HL-60/S4 treated with phorbol 12-myristate 13-acetate at 8.2 ng/mL for 4 days and 3 days (cell line): ENCODE measurements around the gene SEC14L2.
"Not testable (repeated sequence)": the region's sequence is repeated elsewhere in the genome, so short reads cannot be mapped to it uniquely, and the experiment has no call there.

ENCODE experiments used
- in situ Hi-C: fragments of 300-500 bp; cut with MboI; formaldehyde crosslinking; loops from 2 replicates; pipeline ENCODE4 v1.15.0; 2022; ENCODE audit warnings: low sequenced_read_pairs

Gene SEC14L2

GRCh38 chr22:30447656-30448055 is 50.8 kb downstream of the SEC14L2 start:
- in situ Hi-C loops, result no loop called here

DNA sequence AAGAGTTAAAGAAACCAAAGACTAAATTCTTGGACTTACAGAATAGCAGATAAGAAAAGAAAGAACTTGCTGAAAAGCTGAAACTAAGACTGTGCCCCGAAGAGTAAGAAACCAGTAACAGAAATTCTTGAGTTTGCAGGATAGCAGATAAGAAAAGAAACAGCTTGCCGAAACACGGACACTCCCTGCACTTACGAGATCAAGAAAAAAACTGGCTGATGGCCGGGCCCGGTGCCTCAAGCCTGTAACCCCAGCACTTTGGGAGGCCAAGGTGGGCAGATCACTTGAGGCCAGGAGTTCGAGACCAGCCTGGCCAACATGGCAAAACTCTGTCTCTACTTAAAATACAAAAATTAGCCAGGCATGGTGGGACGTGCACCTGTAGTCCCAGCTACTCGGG is 54.7 kb downstream of the SEC14L2 start:
- in situ Hi-C loops, result not testable (repeated sequence)

DNA sequence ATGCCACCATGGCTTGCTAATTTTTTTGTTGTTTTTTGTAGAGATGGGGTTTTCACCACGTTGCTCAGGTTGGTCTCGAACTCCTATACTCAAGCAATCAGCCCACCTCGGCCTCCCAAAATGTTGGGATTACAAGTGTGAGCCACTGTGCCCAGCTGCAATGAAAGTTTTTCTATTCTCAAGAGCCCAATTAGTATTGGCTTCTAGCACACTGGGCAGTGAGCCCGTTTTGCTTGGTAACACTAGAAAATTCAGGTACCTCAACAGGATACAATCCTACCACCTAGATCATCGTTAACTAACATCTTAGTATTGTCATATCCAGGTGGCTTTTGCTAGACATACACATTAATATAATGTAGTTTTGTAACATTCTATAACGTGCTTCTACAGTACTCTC is 56.0 kb downstream of the SEC14L2 start:
- in situ Hi-C loops, result no loop called here

GRCh38 chr22:30453731-30454510 is 57.1 kb downstream of the SEC14L2 start:
- in situ Hi-C loops, result no loop called here

GRCh38 chr22:30455075-30455840 is 58.4 kb downstream of the SEC14L2 start:
- in situ Hi-C loops, result no loop called here

DNA sequence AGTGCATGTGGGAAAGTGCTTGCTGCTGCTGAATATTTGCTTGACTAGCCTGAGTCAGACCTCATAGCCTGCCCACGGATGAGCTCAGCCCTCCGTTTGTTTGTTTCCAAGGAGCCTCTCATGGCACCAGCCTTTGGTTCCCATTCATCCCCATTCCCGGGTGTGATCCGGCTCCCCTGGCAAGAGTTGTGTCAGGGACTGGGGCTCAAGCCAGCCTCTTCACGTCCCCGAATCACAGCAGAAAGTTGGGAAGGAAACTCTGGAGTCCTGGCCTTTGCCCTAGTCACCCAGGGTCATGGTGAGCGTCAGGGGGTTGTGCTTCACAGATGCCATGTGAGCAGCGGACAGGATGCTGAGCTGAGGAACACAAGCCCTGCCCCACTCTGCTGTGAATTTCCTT is 61.2 kb downstream of the SEC14L2 start:
- in situ Hi-C loops, result no loop called here

GRCh38 chr22:30459181-30460052 is 62.6 kb downstream of the SEC14L2 start:
- in situ Hi-C loops, result no loop called here

DNA sequence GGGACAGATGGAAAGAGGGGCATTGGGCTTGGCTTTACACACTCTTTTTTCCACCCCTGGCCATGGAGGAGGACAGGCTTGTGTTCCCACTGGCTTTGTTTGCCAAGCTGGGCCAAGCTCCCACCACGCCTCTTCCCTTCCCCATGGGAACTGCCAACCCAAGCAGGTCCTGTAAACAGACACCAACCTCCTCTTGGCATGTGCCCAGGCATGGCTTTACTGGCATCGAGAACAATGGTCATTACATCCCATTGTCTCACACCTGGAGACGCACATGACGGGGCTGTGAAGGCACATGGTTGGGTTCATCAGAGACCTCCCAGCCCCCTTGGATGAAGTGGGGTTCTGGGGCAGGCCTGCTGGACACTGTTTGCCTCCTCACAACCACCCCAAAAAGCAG is 63.3 kb downstream of the SEC14L2 start:
- in situ Hi-C loops, result no loop called here

DNA sequence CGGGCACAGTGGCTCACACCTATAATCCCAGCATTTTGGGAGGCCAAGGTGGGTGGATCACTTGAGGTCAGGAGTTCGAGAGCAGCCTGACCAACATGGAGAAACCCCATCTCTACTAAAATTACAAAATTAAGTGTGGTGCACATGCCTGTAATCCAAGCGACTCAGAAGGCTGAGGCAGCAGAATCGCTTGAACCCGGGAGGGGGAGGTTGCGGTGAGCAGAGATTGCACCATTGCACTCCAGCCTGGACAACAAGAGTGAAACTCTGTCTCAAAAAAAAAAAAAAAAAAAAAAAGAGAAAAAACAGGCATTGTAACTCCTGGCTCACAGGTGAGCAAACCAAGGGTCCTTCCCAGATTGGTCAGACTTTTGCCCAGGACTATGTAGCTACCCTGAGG is 63.7 kb downstream of the SEC14L2 start:
- in situ Hi-C loops, result not testable (repeated sequence)

DNA sequence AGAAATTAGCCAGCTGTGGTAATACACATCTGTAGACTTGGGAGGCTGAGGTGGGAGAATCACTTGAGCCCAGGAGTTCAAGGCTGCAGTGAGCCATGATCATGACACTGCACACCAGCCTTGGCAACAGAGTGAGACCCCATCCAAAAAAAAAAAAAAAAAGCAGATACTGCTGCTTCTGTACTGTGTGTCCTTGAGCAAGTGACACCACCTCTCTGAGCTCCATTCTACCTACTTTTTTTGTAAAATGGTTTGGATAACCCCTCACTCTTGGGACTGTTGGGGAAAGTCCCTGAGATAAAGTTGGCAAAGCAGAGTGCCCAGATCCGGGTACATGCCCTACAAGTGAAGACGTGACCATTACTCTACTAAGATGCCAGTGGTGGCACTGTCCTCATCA is 72.3 kb downstream of the SEC14L2 start:
- in situ Hi-C loops, result no loop called here

GRCh38 chr22:30470655-30471054 is 73.8 kb downstream of the SEC14L2 start:
- in situ Hi-C loops, result no loop called here

DNA sequence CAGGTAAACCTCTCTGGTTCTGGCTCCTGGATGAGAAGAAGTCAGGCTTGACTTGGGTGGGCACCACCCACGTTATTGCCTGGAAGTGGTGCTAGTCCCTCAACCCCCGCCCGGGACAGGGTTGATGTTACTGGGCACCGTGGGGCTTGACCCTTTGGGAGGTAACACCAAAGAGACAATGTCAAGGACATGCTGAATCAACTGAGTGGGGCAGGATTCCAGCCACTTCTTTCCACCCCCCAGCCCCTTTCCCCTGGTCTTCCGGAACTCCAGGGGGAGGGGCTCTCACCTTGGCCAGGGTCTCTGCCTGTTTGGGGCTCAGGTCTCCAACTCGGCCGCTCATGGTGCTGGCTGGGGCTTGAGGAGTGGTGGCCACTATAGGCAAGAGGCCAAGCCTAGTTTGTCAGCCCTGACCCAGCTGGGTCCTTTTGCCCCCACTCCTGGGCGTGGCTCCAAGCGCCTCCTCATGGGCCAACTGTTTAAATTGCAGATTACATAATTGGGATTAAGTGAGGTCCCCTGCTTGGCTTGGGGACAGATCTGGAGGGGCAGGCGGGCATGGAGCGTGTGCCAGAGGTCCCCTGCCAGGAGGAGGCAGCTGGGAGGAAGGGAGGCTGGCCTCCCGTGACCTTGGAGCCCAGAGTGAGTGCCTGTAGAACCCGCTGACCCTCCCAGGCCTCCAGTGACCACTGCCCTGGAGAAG is 74.9 kb downstream of the SEC14L2 start, which contains the start of gene SEC14L3:
SEC14L3 (minus strand) TSS at position 402 of the 703 bp plus-strand sequence; CDS start at position 343, 59 bp downstream.
- in situ Hi-C loops, result no loop called here

- in situ Hi-C loops, result no loop called here
Observed at GRCh38 chr22:30472994-30473720, 76.3 kb downstream of the SEC14L2 start.

DNA sequence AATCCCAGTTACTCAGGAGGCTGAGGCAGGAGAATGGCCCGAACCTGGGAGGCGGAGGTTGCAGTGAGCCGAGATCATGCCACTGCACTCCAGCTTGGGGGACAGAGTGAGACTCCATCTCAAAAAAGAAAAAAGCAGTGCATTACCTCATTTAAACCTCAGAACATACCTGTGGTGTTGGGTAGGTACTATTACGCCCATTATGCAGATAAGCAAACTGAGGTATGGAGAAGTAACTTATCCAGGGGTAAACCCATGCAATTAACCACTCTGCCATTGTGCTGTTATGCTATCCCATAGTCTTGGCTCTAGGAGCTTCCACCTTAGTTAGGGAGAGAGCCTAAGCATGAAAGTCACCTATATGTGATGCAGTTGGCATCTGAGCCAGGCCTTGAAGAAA is 77.3 kb downstream of the SEC14L2 start:
- in situ Hi-C loops, result no loop called here
